K562 (cell line): ENCODE measurements around the gene FAM3C. TPM values are rescaled to one million over a fixed set of nuclear protein-coding genes. Genes with fewer than 3 reads are reported as not detected.

Experiments
- ATF1 ChIP-seq, 2 experiments: fragments of 450-650 bp in 1 of 2; IDR thresholded peaks; 2 replicates each; pipeline ENCODE4 v1.6.1; 2016; ENCODE audit warnings: missing compliant biosample characterization in 1 of 2, missing genetic modification characterization in 1 of 2
- ATF3 ChIP-seq, 2 experiments: fragments of 450-650 bp in 1 of 2; sonication (generic) in 1 of 2; formaldehyde crosslinking in 1 of 2; IDR thresholded peaks in 1 of 2; conservative IDR thresholded peaks in 1 of 2; 2 replicates each; pipeline versions ENCODE4 v1.6.1 to v1.8.1; 2016 to 2023; ENCODE audit warnings: mild to moderate bottlenecking in 2 of 2, moderate library complexity in 2 of 2, inconsistent platforms in 1 of 2, missing genetic modification reagents in 1 of 2
- BRD4 ChIP-seq: fragments of 200-600 bp; sonication (generic); IDR thresholded peaks from 2 replicates; pipeline ENCODE4 v1.6.1; 2017; ENCODE audit warnings: inconsistent platforms
- C11orf30 ChIP-seq: fragments of 450-650 bp; IDR thresholded peaks from 2 replicates; pipeline ENCODE4 v1.6.1; 2016; ENCODE audit warnings: low read depth, mild to moderate bottlenecking
- CREM ChIP-seq: IDR thresholded peaks from 2 replicates; pipeline ENCODE4 v1.6.1; 2014; ENCODE audit warnings: antibody characterized with exemption, low read depth
- E2F1 ChIP-seq: sonication (generic); formaldehyde crosslinking; IDR thresholded peaks from 2 replicates; pipeline ENCODE4 v1.8.1; 2023; ENCODE audit warnings: mild to moderate bottlenecking, missing genetic modification reagents, moderate library complexity
- EP300 ChIP-seq: IDR thresholded peaks from 2 replicates; pipeline ENCODE4 v1.6.1; 2012; ENCODE audit warnings: low read length, improper control_type of control experiment
- GATAD2B ChIP-seq: fragments of 450-650 bp; IDR thresholded peaks from 2 replicates; pipeline ENCODE4 v1.6.1; 2017; ENCODE audit warnings: mild to moderate bottlenecking, borderline replicate concordance
- JUND ChIP-seq, 2 experiments: IDR thresholded peaks; 2 replicates in 1 of 2; 3 replicates in 1 of 2; pipeline ENCODE4 v1.6.1; 2011; ENCODE audit warnings: borderline replicate concordance in 2 of 2, low read depth in 2 of 2, low read length in 2 of 2, improper control_type of control experiment in 1 of 2, missing biosample characterization in 1 of 2, missing genetic modification characterization in 1 of 2, missing genetic modification reagents in 1 of 2
- MAFG ChIP-seq: fragments of 450-650 bp; conservative IDR thresholded peaks from 2 replicates; pipeline ENCODE4 v1.6.1; 2016; ENCODE audit warnings: missing genetic modification characterization, missing compliant biosample characterization
- MCM7 ChIP-seq, 2 experiments: fragments of 450-650 bp; IDR thresholded peaks; 2 replicates each; pipeline ENCODE4 v1.6.1; 2016 to 2018
- NEUROD1 ChIP-seq: fragments of 150-350 bp; IDR thresholded peaks from 2 replicates; pipeline ENCODE4 v1.6.1; 2014; ENCODE audit warnings: borderline replicate concordance, low read length, low read depth; ENCODE audit not compliant: partially characterized antibody
- NR2C1 ChIP-seq, 2 experiments: fragments of 450-650 bp; IDR thresholded peaks; 2 replicates each; pipeline ENCODE4 v1.6.1; 2017; ENCODE audit warnings: mild to moderate bottlenecking in 2 of 2, antibody characterized with exemption in 1 of 2, inconsistent platforms in 1 of 2, missing compliant biosample characterization in 1 of 2, missing genetic modification characterization in 1 of 2
- RCOR1 ChIP-seq, 2 experiments: IDR thresholded peaks; 2 replicates each; pipeline ENCODE4 v1.6.1; 2012; ENCODE audit warnings: low read depth in 2 of 2, low read length in 2 of 2, borderline replicate concordance in 1 of 2, improper control_type of control experiment in 1 of 2
- TCF3 ChIP-seq: sonication (generic); formaldehyde crosslinking; IDR thresholded peaks from 2 replicates; pipeline ENCODE4 v1.4.0; 2020; ENCODE audit warnings: mild to moderate bottlenecking, missing genetic modification reagents
- ZNF184 ChIP-seq: sonication (generic); formaldehyde crosslinking; IDR thresholded peaks from 2 replicates; pipeline ENCODE4 v1.5.0; 2020; ENCODE audit warnings: missing genetic modification reagents
- ZNF41 ChIP-seq: fragments of 250-450 bp; sonication (Bioruptor Pico); conservative IDR thresholded peaks from 2 replicates; pipeline ENCODE4 v1.4.0; 2020; ENCODE audit warnings: mild to moderate bottlenecking
- polyA plus RNA-seq, 8 experiments: library from polyadenylated mRNA; depleted of rRNA in 4 of 8; stranded (reverse) in 5 of 8; unstranded in 3 of 8; fragments of >200 nt; fragmentation: Nextera tagmentation in 2 of 8; fragmentation: Illumina TruSeq in 1 of 8; extraction: Ambion mirVana in 2 of 8; extraction: Trizol in 1 of 8; gene quantifications; 2 replicates each; pipeline versions ENCODE4 v1.2.1 to v1.2.3, GENCODE V29; 2011 to 2014; ENCODE audit warnings: inconsistent platforms in 1 of 8, missing spikeins in 1 of 8
- total RNA-seq, 7 experiments: library from RNA; depleted of rRNA in 6 of 7; stranded (reverse); fragments of >200 nt in 6 of 7; fragmentation: Illumina TruSeq in 2 of 7; extraction: Trizol in 2 of 7; gene quantifications; 2 replicates each; pipeline versions ENCODE4 v1.2.1 to v1.2.3, GENCODE V29; 2011 to 2021; ENCODE audit warnings: low replicate concordance in 1 of 7
- TF ChIP-seq, protein P1 (sequence below): fragments of 450-650 bp; IDR thresholded peaks from 2 replicates; pipeline ENCODE4 v1.6.1; 2014; ENCODE audit warnings: low read depth, mild to moderate bottlenecking, moderate library complexity, borderline replicate concordance
- TF ChIP-seq, protein P2 (sequence below): fragments of 250-450 bp; sonication (Bioruptor Pico); IDR thresholded peaks from 2 replicates; pipeline ENCODE4 v1.8.0; 2022; ENCODE audit warnings: inconsistent platforms, mild to moderate bottlenecking, moderate library complexity, borderline replicate concordance
- TF ChIP-seq, protein P3 (sequence below): IDR thresholded peaks from 3 replicates; pipeline ENCODE4 v1.6.1; 2011; ENCODE audit warnings: borderline replicate concordance, mild to moderate bottlenecking; ENCODE audit not compliant: insufficient read length, insufficient read depth

Gene FAM3C
- total and polyA plus RNA-seq, 9 of the 15 experiments (the other 6 are each of a cell fraction or from before 2014, with no cell fraction given): 10.6 to 42.6 (median 30.0) TPM

DNA sequence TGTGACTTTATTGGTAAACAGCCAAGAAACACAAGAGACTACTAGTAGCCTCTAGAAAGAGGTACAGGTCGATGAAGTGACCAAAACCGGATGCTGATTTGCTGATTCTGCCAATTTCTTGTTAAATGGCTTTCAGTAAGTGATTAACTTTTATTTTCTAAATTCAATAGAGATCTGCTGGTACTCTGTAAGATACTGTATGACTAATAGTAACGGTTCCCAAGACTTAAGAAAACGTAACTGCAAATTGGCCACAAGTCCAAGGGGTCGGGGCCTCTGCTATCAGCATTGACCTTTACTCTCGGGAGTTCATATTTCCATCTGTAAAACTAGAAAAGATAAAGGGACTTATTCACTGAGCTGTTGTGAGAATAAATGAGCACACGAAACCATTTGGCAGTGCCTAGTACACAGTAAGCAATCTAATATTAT is 1.4 kb downstream of the FAM3C start (continued):
- TF ChIP-seq ATF3 (IDR thresholded peaks at IDR 0.05): peak; percentile 55
- TF ChIP-seq ATF3 (CRISPR knock-in tag; conservative IDR thresholded peaks at IDR 0.05): no peak
- TF ChIP-seq MCM7 (IDR thresholded peaks at IDR 0.05): no peak
- peak in 1 of 2 experiments; percentile 70; a peak in 2 of 4 replicates for TF ChIP-seq RCOR1 (IDR thresholded peaks at IDR 0.05; ENCODE audit: borderline replicate concordance in 1 of 2, low read depth in 2 of 2, low read length in 2 of 2)
- no peak for TF ChIP-seq ATF1 (CRISPR knock-in tag; IDR thresholded peaks at IDR 0.05)
- no peak for TF ChIP-seq ATF1 (tag; IDR thresholded peaks at IDR 0.05)
- TF ChIP-seq MAFG: peak; percentile 76
- TF ChIP-seq, protein P1, sequence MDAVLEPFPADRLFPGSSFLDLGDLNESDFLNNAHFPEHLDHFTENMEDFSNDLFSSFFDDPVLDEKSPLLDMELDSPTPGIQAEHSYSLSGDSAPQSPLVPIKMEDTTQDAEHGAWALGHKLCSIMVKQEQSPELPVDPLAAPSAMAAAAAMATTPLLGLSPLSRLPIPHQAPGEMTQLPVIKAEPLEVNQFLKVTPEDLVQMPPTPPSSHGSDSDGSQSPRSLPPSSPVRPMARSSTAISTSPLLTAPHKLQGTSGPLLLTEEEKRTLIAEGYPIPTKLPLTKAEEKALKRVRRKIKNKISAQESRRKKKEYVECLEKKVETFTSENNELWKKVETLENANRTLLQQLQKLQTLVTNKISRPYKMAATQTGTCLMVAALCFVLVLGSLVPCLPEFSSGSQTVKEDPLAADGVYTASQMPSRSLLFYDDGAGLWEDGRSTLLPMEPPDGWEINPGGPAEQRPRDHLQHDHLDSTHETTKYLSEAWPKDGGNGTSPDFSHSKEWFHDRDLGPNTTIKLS: no peak
- peak; percentile 72 for TF ChIP-seq EP300
- TF ChIP-seq NEUROD1: no peak
- peak; percentile 66 for TF ChIP-seq JUND (IDR thresholded peaks at IDR 0.05; ENCODE audit: borderline replicate concordance, low read depth, low read length)
- TF ChIP-seq JUND (tag; IDR thresholded peaks at IDR 0.05; ENCODE audit: borderline replicate concordance, low read depth, low read length): peak; percentile 70; the same call in 1 of the 3 replicates
- TF ChIP-seq, protein P2, sequence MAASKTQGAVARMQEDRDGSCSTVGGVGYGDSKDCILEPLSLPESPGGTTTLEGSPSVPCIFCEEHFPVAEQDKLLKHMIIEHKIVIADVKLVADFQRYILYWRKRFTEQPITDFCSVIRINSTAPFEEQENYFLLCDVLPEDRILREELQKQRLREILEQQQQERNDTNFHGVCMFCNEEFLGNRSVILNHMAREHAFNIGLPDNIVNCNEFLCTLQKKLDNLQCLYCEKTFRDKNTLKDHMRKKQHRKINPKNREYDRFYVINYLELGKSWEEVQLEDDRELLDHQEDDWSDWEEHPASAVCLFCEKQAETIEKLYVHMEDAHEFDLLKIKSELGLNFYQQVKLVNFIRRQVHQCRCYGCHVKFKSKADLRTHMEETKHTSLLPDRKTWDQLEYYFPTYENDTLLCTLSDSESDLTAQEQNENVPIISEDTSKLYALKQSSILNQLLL (CRISPR knock-in tag): no peak
- peak; percentile 85 for TF ChIP-seq NR2C1 (IDR thresholded peaks at IDR 0.05)
- peak; percentile 87 for TF ChIP-seq NR2C1 (tag; IDR thresholded peaks at IDR 0.05)
- TF ChIP-seq, protein P3, sequence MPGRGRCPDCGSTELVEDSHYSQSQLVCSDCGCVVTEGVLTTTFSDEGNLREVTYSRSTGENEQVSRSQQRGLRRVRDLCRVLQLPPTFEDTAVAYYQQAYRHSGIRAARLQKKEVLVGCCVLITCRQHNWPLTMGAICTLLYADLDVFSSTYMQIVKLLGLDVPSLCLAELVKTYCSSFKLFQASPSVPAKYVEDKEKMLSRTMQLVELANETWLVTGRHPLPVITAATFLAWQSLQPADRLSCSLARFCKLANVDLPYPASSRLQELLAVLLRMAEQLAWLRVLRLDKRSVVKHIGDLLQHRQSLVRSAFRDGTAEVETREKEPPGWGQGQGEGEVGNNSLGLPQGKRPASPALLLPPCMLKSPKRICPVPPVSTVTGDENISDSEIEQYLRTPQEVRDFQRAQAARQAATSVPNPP: no peak
- 0 out of 2 replicates have a peak, but pooled peaks have one; percentile 11 for TF ChIP-seq GATAD2B
- TF ChIP-seq C11orf30: peak; percentile 88
- no peak for TF ChIP-seq BRD4
- no peak for TF ChIP-seq ZNF184
- 0 out of 2 replicates have a peak, but pooled peaks have one; percentile 7 for TF ChIP-seq CREM
- TF ChIP-seq E2F1 (CRISPR knock-in tag): no peak
- no peak for TF ChIP-seq ZNF41 (CRISPR knock-in tag)
- peak; percentile 34; the same call in 1 of the 2 replicates for TF ChIP-seq TCF3
